MG63 (cell line): ENCODE results near the gene SLC39A11. TPM values are rescaled to one million over a fixed set of nuclear protein-coding genes. Genes with fewer than 3 reads are reported as not detected.
"Not testable (repeated sequence)": the region's sequence is repeated elsewhere in the genome, so short reads cannot be mapped to it uniquely, and the experiment has no call there.

Experiments
- DNase-seq: peaks from one replicate; pipeline ENCODE4 v3.0.0-alpha.2; 2020
- H3K27me3 ChIP-seq: fragments of 250-450 bp; sonication (Bioruptor Pico); 2 replicates; pipeline ENCODE4 v1.5.1; 2020; ENCODE audit warnings: mild to moderate bottlenecking, moderate library complexity
- H3K36me3 ChIP-seq: fragments of 250-450 bp; sonication (Bioruptor Pico); 2 replicates; pipeline ENCODE4 v1.5.1; 2020; ENCODE audit warnings: mild to moderate bottlenecking, moderate library complexity
- H3K4me3 ChIP-seq: fragments of 250-450 bp; sonication (Bioruptor Pico); 2 replicates; pipeline ENCODE4 v1.5.1; 2020; ENCODE audit warnings: mild to moderate bottlenecking, moderate library complexity
- H3K9me3 ChIP-seq: fragments of 250-450 bp; sonication (Bioruptor Pico); 2 replicates; pipeline ENCODE4 v1.5.1; 2020; ENCODE audit warnings: mild to moderate bottlenecking, moderate library complexity
- total RNA-seq: library from RNA; depleted of rRNA; stranded (reverse); fragments of >200 nt; shearing (Covaris generic); gene quantifications from 2 replicates; pipeline ENCODE4 v1.2.3, GENCODE V29; 2014; ENCODE audit warnings: low replicate concordance

Gene SLC39A11
- total RNA-seq, 1 experiment from 2014 or later = 13.7 TPM

- not testable (repeated sequence) for H3K4me3 ChIP-seq, DNase-seq, H3K27me3 ChIP-seq, H3K36me3 ChIP-seq, H3K9me3 ChIP-seq
Measured at GRCh38 chr17:72708682-72709081, 383.8 kb downstream of the SLC39A11 start.

GRCh38 chr17:72707881-72708280, 384.6 kb downstream of the SLC39A11 start:
- no peak for DNase-seq
- no peak overlapping the region for H3K4me3 ChIP-seq
- peaks cover 8% of the 10 kb centered on the region for H3K9me3 ChIP-seq
- H3K27me3 ChIP-seq = no peaks in the 10 kb centered on the region
- H3K36me3 ChIP-seq = no peaks in the 10 kb centered on the region

DNA sequence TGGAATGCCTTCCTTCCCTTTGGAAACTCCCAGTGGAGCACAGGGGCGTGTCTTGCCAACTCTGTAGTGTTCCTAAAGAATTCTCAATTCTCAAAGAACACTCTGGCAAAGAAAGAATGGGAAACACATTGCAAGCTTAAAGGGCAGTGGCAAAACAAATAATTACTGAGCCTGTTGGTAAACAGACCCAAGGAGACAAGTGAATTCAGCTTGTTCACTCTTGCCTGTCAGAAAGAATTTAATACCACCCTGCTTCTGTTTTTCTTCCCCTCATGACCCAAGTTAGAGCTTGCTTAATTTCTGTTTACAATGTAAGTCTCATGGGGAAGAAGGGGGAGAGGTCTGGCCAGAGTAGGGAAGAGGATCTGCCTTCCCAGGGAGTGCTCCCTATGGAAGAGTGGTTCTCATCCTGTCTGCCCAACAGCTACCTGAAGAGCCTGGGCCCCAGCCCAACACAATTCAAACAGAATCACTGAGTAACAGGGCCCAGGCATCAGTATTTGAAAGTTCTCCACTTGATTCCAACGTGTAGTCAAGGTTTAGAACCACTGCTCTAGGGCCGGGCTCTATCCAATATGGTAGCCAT, 386.0 kb downstream of the SLC39A11 start:
- Histone ChIP-seq H3K4me3 (no peak overlapping the region), H3K27me3 (no peaks in the 10 kb centered on the region), H3K36me3 (no peaks in the 10 kb centered on the region), H3K9me3 (peaks cover 8% of the 10 kb centered on the region)
- no peak for DNase-seq

DNA sequence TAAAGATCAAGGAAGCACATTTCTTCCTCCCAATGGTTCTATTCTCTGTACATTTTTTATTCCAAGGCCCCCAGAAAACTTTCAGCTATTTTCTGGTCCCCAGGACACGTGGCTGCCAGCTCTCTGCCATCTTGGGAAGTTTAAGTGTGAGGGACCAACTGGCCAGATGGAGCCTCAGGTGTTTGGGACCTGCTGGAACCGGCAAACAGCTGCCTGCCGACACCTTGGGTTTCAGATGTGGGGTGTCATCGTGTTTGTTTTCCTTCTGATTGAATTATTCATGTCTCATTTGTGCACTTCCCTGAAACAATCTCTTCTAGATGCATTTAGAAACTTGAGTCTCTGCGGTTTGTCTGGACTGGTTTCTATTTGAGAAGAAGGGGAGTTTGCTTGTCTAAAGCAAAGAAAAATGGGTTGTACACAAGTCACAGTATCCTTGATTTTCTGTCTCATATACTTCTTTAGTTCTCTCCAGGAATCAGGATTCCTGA, 386.5 kb downstream of the SLC39A11 start:
- Histone ChIP-seq H3K9me3 (peaks cover 8% of the 10 kb centered on the region), H3K27me3 (no peaks in the 10 kb centered on the region), H3K4me3 (no peak overlapping the region), H3K36me3 (no peaks in the 10 kb centered on the region)
- no peak for DNase-seq

GRCh38 chr17:72702998-72703397, 389.5 kb downstream of the SLC39A11 start:
- no peak overlapping the region for H3K4me3 ChIP-seq
- H3K36me3 ChIP-seq = no peaks in the 10 kb centered on the region
- DNase-seq = peak; percentile 66
- H3K9me3 ChIP-seq = no peaks in the 10 kb centered on the region
- no peaks in the 10 kb centered on the region for H3K27me3 ChIP-seq

- no peaks in the 10 kb centered on the region for H3K27me3 ChIP-seq
- H3K4me3 ChIP-seq = no peak overlapping the region
- H3K36me3 ChIP-seq = no peaks in the 10 kb centered on the region
- peak; percentile 73 for DNase-seq
- no peaks in the 10 kb centered on the region for H3K9me3 ChIP-seq
Measured at GRCh38 chr17:72702136-72702735, 390.3 kb downstream of the SLC39A11 start.

DNA sequence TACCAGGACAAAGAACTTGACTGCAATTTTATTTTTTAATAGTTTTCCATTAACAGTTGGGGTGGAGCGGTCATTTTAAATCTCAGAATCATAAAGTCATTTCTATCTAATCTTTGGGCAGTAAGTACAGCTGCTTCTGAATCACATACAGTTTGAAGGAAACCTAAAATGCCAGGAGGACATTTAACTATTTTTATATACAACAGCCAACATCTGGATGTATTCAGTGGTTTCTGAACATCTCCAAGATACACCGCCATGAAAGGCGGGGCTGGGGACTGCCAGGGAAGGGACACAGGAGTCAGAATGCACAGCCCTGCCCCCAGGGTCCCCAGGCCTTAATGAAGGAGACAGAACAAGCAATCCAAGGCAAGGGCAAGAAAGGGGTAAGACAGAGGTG, 392.3 kb downstream of the SLC39A11 start:
- no peaks in the 10 kb centered on the region for H3K9me3 ChIP-seq
- H3K36me3 ChIP-seq = no peaks in the 10 kb centered on the region
- H3K27me3 ChIP-seq = no peaks in the 10 kb centered on the region
- no peak for DNase-seq
- no peak overlapping the region for H3K4me3 ChIP-seq

- Histone ChIP-seq H3K4me3 (no peak overlapping the region), H3K27me3 (no peaks in the 10 kb centered on the region), H3K36me3 (no peaks in the 10 kb centered on the region), H3K9me3 (no peaks in the 10 kb centered on the region)
- DNase-seq = peak; percentile 84
Measured at GRCh38 chr17:72699545-72699944, 392.9 kb downstream of the SLC39A11 start.

DNA sequence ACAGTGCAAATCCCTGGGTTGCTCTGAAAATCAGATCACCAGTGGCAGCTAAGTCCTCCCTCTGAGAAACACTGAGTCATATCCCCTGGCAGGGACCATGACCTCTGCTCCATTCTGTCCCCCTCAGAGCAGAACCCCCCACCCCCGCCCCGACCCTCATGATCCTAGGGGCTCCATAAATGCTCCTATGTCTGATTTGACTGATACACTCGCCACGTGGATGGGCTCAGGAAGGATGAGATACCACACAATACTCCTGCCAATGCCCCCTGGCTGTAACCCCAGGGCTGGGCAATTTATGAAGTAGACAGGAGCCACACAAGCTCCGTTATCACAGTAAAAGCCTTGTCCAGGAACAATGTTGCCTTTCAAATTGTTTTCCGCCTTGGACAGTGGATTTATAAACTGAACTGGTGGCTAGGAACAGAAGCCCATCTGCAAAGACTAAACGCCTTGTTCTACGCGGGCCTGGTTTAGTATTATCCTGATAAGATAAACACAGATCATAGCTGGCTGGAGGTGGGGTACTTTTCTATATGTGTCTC, 394.8 kb downstream of the SLC39A11 start:
- no peaks in the 10 kb centered on the region for H3K27me3 ChIP-seq
- H3K4me3 ChIP-seq = no peak overlapping the region
- peak; percentile 16 for DNase-seq
- no peaks in the 10 kb centered on the region for H3K36me3 ChIP-seq
- H3K9me3 ChIP-seq = no peaks in the 10 kb centered on the region

DNA sequence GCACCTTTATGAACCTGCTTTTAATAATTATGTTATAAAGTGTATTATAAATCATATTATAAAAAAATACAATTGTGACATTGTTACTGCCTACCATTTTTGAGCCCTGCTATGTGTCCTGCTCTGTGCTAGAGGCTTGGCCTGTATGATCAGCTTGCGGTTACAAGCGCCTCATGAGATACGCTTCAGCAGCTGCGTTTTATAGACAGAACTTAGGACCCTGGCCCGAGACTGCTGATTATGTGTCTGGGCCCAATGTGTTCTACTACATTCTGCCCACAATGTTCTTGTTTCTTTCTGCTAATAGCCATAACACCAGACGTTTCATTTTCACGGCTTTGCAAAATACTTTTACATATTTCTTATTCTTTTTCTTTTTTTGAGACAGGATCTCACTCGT, 395.8 kb downstream of the SLC39A11 start:
- Histone ChIP-seq H3K9me3 (no peaks in the 10 kb centered on the region), H3K4me3 (no peak overlapping the region)
- DNase-seq = no peak

DNA sequence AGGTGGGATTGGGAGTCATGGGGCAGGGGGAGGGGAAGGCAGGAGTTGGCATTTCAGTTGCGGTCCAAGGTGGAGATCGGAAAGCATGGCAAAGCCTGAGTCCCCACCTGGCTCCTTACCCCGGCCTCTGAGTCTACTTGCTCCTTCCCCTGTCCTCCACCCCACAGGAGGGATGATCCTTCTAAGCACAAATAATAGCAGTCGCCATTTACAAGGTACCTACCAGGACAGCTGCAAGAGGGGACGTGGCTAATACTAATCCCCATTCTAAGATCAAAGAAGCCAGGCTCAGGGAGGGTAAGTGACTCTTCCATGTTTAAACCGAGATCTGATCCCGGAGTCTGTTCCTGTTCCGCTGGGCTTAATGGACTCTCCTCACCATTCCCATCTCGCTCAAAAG, 396.3 kb downstream of the SLC39A11 start:
- no peaks in the 10 kb centered on the region for H3K9me3 ChIP-seq
- no peaks in the 10 kb centered on the region for H3K27me3 ChIP-seq
- no peak for DNase-seq
- no peak overlapping the region for H3K4me3 ChIP-seq
- H3K36me3 ChIP-seq = no peaks in the 10 kb centered on the region

More for the DNA sequence above, 395.8 kb downstream of the SLC39A11 start:
- Histone ChIP-seq H3K27me3 (no peaks in the 10 kb centered on the region), H3K36me3 (no peaks in the 10 kb centered on the region)

DNA sequence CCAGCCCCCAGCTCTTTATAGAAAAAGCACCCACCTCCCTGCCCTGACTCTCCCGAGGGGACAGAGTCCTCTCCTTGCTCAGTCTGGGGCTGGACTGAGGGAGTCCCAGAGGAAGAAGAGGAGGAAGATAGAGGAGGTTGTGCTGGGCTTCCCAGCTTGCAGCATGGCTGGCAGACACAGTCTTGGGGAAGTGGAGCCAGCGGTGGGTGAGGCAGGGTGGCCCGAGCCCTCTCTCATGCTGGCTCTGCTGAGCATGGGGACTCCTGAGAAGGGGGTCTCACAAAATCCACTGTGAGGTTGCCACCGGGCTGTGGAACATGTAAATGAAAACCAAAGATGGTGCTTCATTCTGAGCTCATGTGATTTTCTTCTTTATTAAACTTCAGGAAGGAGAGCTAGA, 398.5 kb downstream of the SLC39A11 start:
- no peaks in the 10 kb centered on the region for H3K27me3 ChIP-seq
- H3K36me3 ChIP-seq = no peaks in the 10 kb centered on the region
- H3K4me3 ChIP-seq = no peak overlapping the region
- no peaks in the 10 kb centered on the region for H3K9me3 ChIP-seq
- DNase-seq = no peak

- H3K27me3 ChIP-seq = no peaks in the 10 kb centered on the region
- H3K36me3 ChIP-seq = no peaks in the 10 kb centered on the region
- H3K4me3 ChIP-seq = no peak overlapping the region
- no peaks in the 10 kb centered on the region for H3K9me3 ChIP-seq
- no peak for DNase-seq
Measured at GRCh38 chr17:72693151-72693878, 399.2 kb downstream of the SLC39A11 start.

DNA sequence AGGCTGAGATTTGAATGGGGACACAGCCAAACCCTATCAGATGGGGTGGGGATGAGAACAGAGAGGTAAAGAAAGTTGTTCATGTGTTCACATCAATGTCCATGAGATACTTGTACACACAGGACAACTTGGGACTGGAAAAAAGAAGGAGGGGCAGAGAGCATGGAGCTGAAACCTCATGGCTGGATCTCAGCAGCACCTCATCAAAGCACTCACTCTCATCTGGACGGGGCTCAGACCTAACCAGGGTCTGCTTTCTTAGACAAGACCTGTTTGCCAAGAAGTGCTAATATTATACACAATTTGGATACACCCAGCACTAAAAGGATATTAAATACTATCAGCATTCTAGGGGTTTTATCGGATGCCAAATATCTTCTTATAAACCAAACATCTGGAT, 399.8 kb downstream of the SLC39A11 start:
- H3K27me3 ChIP-seq = no peaks in the 10 kb centered on the region
- no peak overlapping the region for H3K4me3 ChIP-seq
- H3K9me3 ChIP-seq = no peaks in the 10 kb centered on the region
- no peaks in the 10 kb centered on the region for H3K36me3 ChIP-seq
- no peak for DNase-seq

- no peak overlapping the region for H3K4me3 ChIP-seq
- no peaks in the 10 kb centered on the region for H3K27me3 ChIP-seq
- no peaks in the 10 kb centered on the region for H3K9me3 ChIP-seq
- peak; percentile 66 for DNase-seq
- H3K36me3 ChIP-seq = no peaks in the 10 kb centered on the region
Measured at GRCh38 chr17:72691586-72691985, 400.9 kb downstream of the SLC39A11 start.

- Histone ChIP-seq H3K36me3 (no peaks in the 10 kb centered on the region), H3K4me3 (no peak overlapping the region), H3K27me3 (no peaks in the 10 kb centered on the region), H3K9me3 (no peaks in the 10 kb centered on the region)
- no peak for DNase-seq
Measured at GRCh38 chr17:72691017-72691416, 401.5 kb downstream of the SLC39A11 start.

DNA sequence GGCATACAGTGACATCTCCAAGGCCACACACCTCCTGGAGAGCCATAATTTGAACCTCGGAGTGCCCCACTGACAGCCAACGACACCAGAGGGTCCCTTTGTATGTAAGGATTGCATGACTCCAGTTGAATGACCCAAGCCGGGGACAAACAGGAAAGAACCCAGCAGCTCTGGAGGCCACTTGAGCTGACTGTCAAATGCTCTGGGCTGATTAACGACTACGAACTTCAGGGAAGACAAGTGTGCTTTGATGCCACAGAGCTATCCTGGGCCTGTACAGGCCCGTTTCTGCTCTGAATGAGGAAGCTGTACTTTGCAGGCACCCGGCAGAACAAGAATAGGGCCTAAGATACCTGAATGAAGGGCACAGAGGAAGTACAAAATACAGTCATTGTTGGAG, 404.6 kb downstream of the SLC39A11 start:
- no peaks in the 10 kb centered on the region for H3K9me3 ChIP-seq
- H3K27me3 ChIP-seq = no peaks in the 10 kb centered on the region
- DNase-seq = no peak
- no peak overlapping the region for H3K4me3 ChIP-seq
- H3K36me3 ChIP-seq = no peaks in the 10 kb centered on the region
